Stimulated activated CD8-positive, alpha-beta memory T cell treated with anti-CD3 and anti-CD28 coated beads, Interleukin-15, amount 100 ng/mL, for 48 hours (primary cell): ENCODE measurements around the gene PAPPA2.
"Not testable (repeated sequence)": the region's sequence is repeated elsewhere in the genome, so short reads cannot be mapped to it uniquely, and the experiment has no call there.

Experiments used
- DNase-seq, 2 donors: peaks; one replicate each; pipeline ENCODE4 v3.0.0-alpha.2; 2020; ENCODE audit warnings: low read depth in 2 of 2

Gene PAPPA2

DNA sequence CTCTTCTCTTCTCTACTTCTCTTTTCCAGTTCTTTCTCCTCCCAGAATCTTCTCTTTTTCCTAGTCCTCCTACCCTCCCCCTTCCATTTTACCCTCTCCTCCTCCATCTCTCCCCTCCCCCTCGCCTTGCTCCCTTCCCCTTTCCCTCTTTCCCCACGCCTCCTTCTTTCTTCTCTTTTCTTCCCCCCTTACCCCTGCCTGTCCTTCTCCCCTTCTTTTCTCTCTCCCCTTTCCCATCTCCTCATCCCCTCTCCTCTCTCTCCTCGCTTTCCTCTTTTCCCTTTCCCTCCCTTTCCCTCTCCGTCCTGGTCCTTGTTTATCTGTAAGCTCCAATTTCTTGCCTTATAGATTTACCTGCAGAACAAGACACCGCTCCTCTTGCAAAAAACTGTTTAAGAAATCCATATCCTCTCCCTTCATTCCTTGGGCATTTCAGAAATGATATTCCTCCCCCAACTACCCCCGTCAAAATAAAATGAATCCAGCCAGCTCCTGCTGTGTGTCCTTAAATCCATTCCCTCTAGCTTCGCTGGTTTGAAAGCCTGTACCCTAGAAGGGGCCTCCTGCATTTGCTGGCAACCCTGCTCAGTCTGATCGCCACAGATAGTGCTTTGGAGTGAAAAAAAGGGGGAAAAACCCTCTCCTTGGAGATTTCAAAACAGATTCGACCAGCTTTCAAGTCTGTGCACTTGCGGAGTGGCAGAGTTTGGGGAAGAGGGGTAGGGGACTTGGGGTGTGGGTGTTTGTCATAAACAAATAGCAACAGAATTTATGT, 89.4 kb downstream of the PAPPA2 start:
- no peak for DNase-seq

DNA sequence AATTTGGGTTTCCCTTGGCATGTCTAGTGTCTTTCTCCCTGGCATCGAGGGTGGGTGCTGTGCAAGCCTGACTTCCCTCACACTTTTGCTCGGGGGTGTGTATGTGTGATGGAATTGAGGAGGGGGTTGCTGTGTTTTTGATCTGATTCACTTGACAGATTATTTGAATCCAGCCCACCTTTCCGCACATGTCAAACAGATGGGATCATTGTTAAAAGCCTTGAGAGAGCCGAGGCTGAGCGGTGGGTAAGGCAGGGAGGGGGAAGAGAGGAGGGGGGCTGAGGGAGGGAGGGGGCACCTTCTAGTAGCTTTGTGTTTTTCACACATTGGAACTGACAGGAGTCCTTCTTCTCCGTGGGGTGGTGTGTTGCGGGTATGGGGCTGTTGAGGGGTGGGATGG, 90.0 kb downstream of the PAPPA2 start:
- no peak for DNase-seq

DNA sequence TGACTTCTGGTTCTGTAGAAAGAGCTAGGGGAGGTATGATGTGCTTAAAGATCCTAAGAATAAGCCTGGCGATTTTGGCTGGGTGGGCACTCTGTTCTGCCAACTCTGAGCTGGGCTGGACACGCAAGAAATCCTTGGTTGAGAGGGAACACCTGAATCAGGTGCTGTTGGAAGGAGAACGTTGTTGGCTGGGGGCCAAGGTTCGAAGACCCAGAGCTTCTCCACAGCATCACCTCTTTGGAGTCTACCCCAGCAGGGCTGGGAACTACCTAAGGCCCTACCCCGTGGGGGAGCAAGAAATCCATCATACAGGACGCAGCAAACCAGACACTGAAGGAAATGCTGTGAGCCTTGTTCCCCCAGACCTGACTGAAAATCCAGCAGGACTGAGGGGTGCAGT, 93.3 kb downstream of the PAPPA2 start:
- DNase-seq, result no peak

DNA sequence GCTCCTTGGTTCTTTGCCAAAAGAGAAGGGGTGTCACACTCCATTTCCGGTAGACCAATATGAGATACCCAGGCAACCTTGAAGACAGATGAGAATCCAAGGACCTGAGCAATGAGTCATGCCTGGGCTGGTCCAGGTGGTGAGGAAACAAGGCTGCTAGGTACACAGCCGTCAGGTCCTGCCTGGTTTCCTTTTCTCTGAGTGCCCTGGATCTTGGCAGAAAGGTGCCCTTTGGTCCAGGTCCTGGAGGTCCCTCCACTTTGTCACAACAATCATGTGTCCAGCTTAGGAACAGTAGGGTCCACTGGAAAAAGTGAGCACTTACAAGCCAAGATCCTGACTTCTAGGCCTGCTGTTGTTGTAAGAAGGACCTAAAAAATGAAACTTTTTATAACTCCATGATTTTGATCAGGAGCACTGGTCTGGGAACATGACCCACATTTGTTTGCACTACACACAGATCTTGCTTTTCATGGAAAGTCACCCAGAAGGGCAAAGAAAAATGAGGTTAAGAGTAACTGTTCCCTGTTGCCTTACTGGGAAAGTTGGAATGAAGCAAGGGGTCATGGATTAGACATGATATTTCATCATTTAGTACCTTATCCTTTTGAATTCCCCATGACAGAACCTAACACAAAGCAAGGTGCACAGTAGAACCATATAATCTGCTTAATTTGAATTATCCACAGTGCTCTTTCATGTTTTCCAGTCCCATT, 94.7 kb downstream of the PAPPA2 start:
- no peak for DNase-seq

DNA sequence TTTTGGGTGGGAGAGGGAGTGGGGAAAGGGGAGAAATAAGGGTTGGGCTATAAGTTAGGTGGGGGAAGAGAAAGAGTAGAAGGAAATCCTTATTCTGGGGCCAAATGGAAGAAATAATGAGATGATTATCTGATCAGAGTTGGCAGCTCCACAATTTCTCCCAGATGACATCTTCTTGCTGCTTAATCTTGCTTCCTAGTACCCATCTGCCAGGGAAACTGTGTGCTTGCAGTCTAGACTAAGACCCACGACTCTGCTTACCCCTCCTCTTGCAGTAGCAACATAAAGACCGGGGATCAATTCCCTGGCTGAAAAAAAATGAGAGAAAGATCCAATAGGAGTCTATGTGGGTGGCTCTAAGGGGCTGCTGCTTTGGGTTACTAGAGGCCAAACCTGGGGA, 95.6 kb downstream of the PAPPA2 start:
- DNase-seq, result no peak

DNA sequence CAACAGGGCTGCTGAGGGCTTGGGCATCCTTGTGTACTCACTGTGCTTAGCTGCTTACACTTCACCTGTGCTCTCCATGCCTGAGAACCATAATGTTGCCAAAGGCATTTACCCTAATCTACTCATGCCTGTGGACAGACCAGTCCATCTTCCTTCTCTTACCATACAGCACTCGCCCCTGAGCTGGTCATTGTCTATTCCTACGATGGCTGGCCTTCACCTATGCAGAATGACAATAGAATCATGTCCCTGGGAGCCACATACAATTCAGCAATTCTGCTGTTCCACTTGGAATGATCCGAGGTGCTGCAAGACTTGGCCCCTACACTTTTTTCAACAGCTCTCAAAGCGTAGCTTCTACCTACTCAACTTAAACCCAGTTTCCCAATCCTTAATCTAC, 96.5 kb downstream of the PAPPA2 start:
- DNase-seq, result no peak

DNA sequence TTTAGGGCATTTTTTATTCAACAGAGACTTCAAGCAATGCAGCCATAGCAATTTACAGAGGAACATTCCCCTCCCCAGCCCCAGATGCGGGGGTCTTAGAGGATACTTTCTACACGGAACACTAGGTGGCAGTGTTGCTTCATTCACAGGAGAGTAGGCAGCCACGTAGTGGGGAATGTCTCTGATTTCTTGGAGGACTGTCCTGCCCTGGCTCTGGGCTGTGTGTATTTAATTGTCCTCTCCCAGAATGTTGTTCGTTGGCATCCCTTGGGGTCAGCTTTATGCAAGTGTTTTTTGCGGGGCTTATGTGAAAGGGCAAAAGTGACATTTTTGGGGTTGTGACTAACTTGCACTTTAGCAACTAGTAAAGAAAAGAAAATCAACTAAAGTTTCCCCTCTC, 96.9 kb downstream of the PAPPA2 start:
- no peak for DNase-seq

DNA sequence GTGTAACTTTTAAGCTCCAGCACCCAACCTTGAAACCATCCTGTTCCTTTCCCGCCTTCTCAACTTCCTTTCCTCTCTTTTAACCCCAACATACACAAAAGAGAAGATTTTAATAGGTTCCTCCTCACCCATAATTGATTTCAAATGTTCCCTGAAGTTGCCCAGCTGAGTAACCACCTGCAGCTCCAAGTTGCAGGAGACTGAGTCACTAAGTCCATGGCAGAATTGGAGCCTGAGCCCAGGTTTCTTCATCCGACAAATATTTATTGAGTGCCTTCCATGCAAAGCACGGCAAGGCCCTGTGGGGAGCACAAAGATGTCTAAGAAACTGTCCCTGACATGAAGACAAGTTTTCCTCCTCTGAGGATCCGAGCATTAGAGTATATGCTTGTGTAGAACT, 97.7 kb downstream of the PAPPA2 start:
- no peak for DNase-seq

DNA sequence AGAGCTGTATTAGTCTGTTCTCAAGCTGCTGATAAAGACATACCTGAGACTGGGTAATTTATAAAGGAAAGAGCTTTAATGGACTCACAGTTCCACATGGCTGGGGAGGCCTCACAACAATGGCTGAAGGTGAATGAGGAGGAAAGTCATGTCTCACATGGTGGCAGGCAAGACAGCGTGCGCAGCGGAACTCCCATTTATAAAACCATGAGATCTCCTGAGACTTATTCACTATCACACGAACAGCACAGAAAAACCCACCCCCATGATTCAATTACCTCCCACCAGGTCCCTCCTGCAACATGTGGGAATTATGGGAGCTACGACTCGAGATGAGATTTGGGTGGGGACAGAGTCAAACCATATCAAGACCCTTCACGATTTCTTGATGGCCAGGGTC, 98.8 kb downstream of the PAPPA2 start:
- DNase-seq, result not testable (repeated sequence)

DNA sequence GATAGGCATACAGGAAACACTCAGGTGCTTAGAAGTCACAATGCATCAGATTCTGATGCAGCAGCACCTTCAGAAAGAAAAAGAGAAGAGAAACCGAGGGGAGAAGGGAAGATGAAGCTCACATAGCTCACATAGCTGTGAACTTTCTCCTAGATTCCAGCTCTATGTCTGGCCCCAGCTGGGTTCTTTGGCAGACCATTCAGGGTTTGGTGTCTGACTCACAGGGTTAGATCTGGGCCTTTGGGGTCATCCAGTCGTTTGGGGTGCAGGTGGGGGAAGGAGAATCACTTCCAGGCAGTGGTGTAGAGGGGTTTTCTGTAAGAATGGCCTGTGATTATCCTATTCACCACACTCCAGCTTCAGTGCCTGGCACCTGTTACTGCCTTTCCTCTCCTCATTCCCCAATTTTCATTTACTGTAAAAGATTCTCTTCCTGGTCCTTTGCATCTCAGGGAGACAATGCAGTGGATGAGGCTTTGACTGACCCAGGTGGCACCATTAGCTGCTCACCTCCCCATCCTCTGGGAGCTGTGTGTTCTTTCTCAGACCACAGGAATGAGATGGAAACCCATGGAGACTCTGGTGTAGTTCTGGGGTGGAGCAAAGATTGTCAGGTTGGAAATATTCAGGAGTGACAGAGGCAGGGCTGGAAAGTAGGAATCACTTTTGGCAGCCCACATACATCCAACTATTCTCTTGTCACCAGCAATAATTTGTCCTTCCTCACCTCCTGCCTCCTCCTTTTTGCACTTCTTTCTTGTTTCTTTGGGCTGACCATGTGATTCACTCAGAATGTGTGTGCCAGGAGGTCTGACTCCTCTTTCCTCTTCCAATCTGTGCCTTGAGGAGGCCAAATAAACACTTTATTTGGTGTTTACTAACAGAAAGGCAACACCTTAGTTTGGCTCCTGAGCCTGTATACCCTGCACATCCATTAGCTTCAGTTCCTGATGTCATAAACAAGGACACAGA, 103.3 kb downstream of the PAPPA2 start:
- no peak for DNase-seq

DNA sequence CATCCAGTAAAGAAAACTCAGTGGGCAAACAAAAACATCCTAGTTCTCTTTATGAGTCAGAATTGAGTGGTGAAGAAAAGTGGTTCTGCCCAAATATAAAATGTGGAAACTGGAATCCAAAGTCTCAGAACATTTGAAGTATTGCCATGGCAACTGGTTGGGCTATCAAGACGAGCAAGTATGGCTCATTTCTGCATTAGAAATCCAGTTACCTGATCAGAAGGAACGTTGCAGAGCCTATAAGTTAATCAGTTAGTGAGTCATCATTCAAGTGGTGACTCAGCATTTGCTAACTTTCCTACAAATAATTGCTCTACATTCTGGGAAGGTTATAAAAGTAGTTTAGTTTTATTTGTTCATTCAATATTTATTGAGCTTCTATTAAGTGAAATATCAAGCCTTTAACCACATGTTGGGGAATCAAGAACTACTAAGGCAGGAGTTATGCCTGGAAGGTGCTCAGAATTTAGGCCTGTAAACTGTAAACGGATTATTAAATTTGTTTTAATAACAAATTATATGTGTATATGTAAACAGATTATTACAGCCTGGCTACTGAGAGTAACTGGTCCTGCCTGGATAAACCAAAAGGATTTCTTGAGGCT, 104.3 kb downstream of the PAPPA2 start:
- DNase-seq, result no peak

DNA sequence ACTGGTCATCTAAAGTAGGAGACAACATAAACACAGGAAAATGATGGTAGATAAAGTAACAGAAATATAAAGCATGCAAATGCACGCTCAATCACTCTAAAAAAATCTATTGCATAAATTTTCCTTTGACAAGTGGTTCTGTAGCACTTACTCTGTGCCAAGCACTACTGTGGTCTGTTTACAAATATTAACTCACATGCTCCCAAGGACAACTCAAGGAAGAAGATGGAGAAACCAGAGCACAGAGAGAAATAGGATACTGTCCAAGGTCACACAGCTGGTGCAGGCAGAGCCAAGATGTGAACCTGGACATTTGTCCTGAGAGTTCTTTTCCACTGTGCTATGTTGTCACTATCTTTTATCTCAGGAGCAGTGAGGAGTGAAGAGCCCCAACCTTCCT, 105.2 kb downstream of the PAPPA2 start:
- DNase-seq, result no peak

DNA sequence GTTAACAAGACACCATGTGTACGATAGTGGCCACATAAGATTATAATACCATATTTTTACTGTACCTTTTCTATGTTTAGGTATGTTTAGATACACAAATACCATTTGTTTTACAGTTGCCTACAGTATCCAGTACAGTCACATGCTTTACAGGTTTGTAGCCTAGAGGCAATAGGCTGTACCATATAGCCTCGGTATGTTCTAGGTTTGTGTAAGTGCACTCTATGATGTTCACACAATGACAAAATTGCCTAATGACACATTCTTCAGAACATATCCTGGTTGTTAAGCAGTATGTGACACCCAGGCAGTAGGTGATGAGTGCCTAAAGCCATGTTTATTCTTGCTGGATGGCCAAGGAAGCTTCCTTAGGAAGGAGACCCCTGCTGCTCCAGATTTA, 111.8 kb downstream of the PAPPA2 start:
- DNase-seq, result no peak

DNA sequence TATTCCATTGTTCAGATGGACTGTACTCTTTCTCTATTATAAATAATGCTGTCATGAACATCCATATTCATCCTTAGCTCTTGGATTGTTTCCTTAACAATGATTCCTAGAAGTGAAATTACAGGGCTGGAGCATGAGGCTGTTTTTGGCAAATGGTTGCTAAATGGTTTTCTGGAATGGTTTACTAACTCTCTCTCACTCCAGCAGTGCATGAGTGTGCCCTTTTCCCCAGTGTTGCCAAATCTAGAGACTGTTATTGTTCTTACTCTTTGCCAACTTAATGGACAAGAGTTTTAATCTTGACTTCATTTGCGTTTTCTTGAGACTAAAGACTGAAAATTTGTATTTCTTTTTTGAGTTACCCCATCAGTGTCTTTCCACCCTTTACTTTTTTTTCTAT, 113.0 kb downstream of the PAPPA2 start:
- no peak for DNase-seq

DNA sequence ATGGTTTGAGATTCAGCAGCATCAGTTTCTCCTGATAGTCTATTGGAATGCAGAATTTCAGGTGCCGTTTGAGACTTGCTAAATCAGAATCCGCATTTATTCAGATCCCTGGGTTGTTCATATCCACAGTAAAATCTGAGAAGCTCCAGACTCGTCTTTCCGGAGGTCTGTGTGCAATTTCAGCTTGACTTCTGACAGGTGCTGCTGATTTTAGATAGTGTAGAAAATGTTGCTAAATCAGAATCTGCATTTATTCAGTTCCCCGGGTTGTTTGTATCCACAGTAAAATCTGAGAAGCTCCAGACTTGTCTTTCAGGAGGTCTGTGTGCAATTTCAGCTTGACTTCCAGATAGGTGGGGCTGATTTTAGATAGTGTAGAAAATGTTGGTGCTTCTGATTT, 113.7 kb downstream of the PAPPA2 start:
- no peak for DNase-seq

DNA sequence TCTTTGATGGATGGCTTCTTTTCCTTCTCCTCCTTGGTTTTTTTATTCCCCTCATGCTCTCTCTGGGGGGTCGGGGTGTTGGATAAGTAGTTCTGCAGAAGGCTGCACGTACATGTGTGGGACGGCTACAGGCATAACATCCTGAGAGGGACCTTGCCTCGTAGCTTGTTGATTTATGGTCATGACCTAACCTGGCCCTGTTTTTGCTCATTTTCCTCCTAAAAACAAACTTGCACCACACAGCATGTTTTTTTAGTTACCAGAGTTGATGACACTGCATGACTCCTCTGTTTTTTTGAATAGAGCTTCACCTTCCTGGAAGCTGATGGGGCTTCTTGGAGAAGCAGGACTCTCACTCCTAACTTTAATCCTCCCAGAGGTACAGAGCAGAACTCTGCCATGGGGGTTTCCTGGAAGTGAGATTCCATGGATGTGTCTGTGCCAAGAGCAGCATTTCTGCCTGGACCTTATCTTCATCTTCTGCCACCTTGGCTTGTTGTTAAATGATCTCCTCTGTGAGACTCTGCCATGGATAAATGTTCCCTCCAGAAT, 114.7 kb downstream of the PAPPA2 start:
- DNase-seq, result no peak

DNA sequence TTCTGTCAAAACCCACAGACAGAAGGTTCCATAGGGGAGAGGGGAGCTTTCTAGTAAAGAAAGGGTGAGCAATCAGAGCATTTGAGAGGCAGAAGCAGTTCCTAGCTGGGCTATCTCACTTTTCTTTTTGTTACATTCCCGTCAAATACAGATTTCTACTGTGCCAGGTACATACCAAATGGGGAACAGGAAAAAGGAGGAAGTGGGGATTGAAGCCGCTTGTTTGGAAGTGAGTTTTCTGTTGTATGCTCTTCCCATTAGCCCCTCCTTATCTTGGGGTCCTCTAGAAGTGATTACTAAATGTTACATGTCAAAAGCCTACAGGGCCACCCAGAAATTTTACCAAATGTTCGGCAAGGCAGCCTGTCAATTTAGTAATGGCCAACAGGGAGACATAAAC, 116.1 kb downstream of the PAPPA2 start:
- DNase-seq, result no peak

DNA sequence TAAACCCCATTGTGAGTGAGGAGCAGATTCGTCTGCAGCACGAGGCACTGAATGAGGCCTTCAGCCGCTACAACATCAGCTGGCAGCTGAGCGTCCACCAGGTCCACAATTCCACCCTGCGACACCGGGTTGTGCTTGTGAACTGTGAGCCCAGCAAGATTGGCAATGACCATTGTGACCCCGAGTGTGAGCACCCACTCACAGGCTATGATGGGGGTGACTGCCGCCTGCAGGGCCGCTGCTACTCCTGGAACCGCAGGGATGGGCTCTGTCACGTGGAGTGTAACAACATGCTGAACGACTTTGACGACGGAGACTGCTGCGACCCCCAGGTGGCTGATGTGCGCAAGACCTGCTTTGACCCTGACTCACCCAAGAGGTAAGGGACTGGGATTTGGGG, 132.2 kb downstream of the PAPPA2 start:
- no peak for DNase-seq

DNA sequence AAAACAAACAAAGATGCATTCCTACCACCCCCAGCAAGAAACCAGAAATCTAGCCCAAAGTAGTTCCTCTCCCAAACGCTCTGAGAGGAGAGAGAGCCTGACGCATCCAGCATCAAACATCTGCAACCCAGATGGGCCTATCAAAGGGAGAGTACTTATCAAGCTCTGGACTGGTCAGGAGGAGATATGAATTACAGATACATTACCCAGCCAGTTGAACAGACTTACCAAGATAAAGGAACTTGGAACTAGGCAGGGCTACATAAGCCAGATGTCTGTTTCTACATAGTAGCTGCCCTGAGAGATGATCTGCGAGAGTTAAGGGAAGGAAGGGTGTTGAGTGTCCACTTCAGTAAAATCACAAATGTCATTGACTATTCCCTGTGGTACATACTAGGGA, 138.4 kb downstream of the PAPPA2 start:
- no peak for DNase-seq

DNA sequence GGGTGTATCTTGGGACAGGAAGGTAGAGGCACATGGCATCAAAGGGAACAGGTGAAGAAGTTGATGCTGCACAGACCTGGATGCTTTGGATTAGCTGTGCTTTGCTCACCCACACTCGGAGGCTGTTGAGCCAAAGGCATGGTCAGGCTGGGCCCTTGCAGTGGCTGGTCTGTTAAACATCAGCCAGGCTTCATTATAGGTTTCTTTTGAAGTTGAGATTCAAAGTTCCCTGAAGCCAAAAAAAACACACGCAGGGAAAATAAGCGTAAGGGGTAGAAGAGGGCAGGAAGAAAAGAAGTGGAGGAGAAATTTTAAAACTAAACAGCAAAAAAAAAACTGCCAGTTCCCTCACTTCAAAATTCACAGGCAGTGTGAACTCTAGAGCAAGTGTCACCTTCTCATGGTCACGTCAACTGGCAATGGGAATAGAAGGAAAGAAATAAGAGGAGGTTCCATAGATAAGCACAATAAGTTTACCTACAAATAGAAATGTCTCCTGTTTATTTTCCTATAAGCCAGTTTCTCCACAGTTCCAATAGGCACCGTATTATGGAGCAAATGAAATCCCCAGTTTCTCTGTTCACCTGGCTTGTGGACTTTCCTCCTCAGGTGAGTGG, 139.5 kb downstream of the PAPPA2 start:
- DNase-seq, result no peak

DNA sequence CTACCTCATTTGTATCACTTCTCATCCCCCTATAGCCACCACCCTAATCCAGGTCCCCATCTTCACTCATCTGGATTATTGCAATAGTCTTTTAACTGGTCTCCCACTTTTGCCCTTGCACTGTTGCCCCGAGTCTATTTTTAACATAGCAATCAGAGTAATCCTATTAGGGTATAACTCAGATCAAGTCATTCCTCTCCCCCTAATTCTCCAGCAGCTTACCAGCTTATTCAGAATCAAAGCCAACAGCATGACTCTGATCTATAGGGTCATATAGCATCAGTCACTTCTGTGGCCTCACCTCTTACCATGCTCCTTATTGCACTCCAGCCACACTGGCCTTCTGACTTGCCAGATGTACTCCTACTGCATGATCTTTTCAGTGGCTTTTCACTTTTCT, 140.7 kb downstream of the PAPPA2 start:
- no peak for DNase-seq
